Measurements from ENCODE around the gene NPLOC4.

NPLOC4 gene

GRCh38 chr17:81546906-81547613 is 89.9 kb downstream of the NPLOC4 start:
- H3K27ac ChIP-seq: no peak overlapping the region
- TF ChIP-seq CTCF (IDR thresholded peaks at IDR 0.05) (no peak), ZFX (IDR thresholded peaks at IDR 0.05; ENCODE audit: borderline replicate concordance) (no peak)

- TF ChIP-seq CTCF (IDR thresholded peaks at IDR 0.05) (no peak), ZFX (IDR thresholded peaks at IDR 0.05; ENCODE audit: borderline replicate concordance) (no peak)
- no peak overlapping the region for H3K27ac ChIP-seq
These were observed 91.6 kb downstream of the NPLOC4 start for GRCh38 chr17:81545160-81545949.

- H3K27ac ChIP-seq: 0 out of 2 replicates have a peak overlapping the region, but pooled peaks have one; percentile 31
- TF ChIP-seq ZFX (IDR thresholded peaks at IDR 0.05; ENCODE audit: borderline replicate concordance) (no peak), CTCF (IDR thresholded peaks at IDR 0.05) (no peak)
These were observed 92.5 kb downstream of the NPLOC4 start for GRCh38 chr17:81544281-81544974.

GRCh38 chr17:81543756-81544155 is 93.2 kb downstream of the NPLOC4 start:
- TF ChIP-seq ZFX (IDR thresholded peaks at IDR 0.05; ENCODE audit: borderline replicate concordance) (no peak), CTCF (IDR thresholded peaks at IDR 0.05) (no peak)
- peak overlapping the region; percentile 31; the same call in 1 of the 2 replicates for H3K27ac ChIP-seq

- TF ChIP-seq CTCF (IDR thresholded peaks at IDR 0.05): no peak
- TF ChIP-seq ZFX (IDR thresholded peaks at IDR 0.05; ENCODE audit: borderline replicate concordance): no peak
- H3K27ac ChIP-seq: peak overlapping the region; percentile 7; the same call in 1 of the 2 replicates
These were observed 93.6 kb downstream of the NPLOC4 start for GRCh38 chr17:81543339-81543675.

- peak overlapping the region; percentile 7; the same call in 1 of the 2 replicates for H3K27ac ChIP-seq
- TF ChIP-seq CTCF (IDR thresholded peaks at IDR 0.05) (no peak), ZFX (IDR thresholded peaks at IDR 0.05; ENCODE audit: borderline replicate concordance) (no peak)
These were observed 94.2 kb downstream of the NPLOC4 start for GRCh38 chr17:81542431-81543338.

All from 22Rv1 (cell line).